Mesenchymal stem cell (in vitro differentiated cells and primary cell): ENCODE measurements around the gene RPLP2.
A peak's percentile ranks its signal among the peaks of the same experiment; 100 is the strongest.

ENCODE experiments used
- DNase-seq: peaks from one replicate; pipeline ENCODE4 v3.0.0-alpha.2; 2013
- H2AFZ ChIP-seq: one replicate; pipeline ENCODE4 v1.6.1; 2013; ENCODE audit warnings: low read depth, mild to moderate bottlenecking, control low read depth, inconsistent platforms, low read length, moderate library complexity
- H2AK5ac ChIP-seq: 2 replicates; pipeline ENCODE4 v1.6.1; 2013; ENCODE audit warnings: low read length, moderate library complexity, mild to moderate bottlenecking, inconsistent platforms; ENCODE audit not compliant: severe bottlenecking
- H2BK120ac ChIP-seq: one replicate; pipeline ENCODE4 v1.6.1; 2013; ENCODE audit warnings: low read depth, mild to moderate bottlenecking, inconsistent platforms, low read length, moderate library complexity
- H2BK12ac ChIP-seq, 2 experiments: one replicate each; pipeline ENCODE4 v1.6.1; 2013; ENCODE audit warnings: inconsistent platforms in 2 of 2, low read length in 2 of 2, mild to moderate bottlenecking in 2 of 2, moderate library complexity in 2 of 2, control low read depth in 1 of 2
- H2BK15ac ChIP-seq: one replicate; pipeline ENCODE4 v1.6.1; 2013; ENCODE audit warnings: mild to moderate bottlenecking, low read depth, inconsistent platforms; ENCODE audit not compliant: poor library complexity, severe bottlenecking
- H2BK5ac ChIP-seq: 2 replicates; pipeline ENCODE4 v1.6.1; 2013; ENCODE audit warnings: low read depth, mild to moderate bottlenecking, low read length, control low read depth, inconsistent platforms; ENCODE audit not compliant: poor library complexity, severe bottlenecking
- H3K14ac ChIP-seq, 2 experiments: one replicate each; pipeline ENCODE4 v1.6.1; 2013; ENCODE audit warnings: inconsistent platforms in 2 of 2, low read length in 2 of 2, control low read depth in 1 of 2, mild to moderate bottlenecking in 1 of 2, moderate library complexity in 1 of 2
- H3K18ac ChIP-seq, 2 experiments: one replicate each; pipeline ENCODE4 v1.6.1; 2013; ENCODE audit warnings: inconsistent platforms in 2 of 2, low read length in 2 of 2, control low read depth in 1 of 2, low read depth in 1 of 2, mild to moderate bottlenecking in 1 of 2
- H3K23ac ChIP-seq, 2 experiments: one replicate each; pipeline ENCODE4 v1.6.1; 2013; ENCODE audit warnings: inconsistent platforms in 2 of 2, low read length in 2 of 2, mild to moderate bottlenecking in 2 of 2, moderate library complexity in 2 of 2, control low read depth in 1 of 2
- H3K27ac ChIP-seq: 2 replicates; pipeline ENCODE4 v1.5.1; 2013; ENCODE audit warnings: mild to moderate bottlenecking, moderate library complexity, low read length, control low read depth, inconsistent platforms; ENCODE audit not compliant: poor library complexity, severe bottlenecking
- H3K27me3 ChIP-seq, 2 experiments: 2 replicates each; pipeline versions ENCODE4 v1.6.1 to v1.7.0; 2013; ENCODE audit warnings: low read length in 2 of 2, mild to moderate bottlenecking in 2 of 2, moderate library complexity in 2 of 2, control low read depth in 1 of 2, inconsistent platforms in 1 of 2; ENCODE audit not compliant: control insufficient read depth in 1 of 2, insufficient read depth in 1 of 2
- H3K36me3 ChIP-seq, 2 experiments: 2 replicates each; pipeline versions ENCODE4 v1.6.1 to v1.7.0; 2013; ENCODE audit warnings: low read length in 2 of 2, control low read depth in 1 of 2, inconsistent platforms in 1 of 2, low read depth in 1 of 2, mild to moderate bottlenecking in 1 of 2; ENCODE audit not compliant: insufficient read depth in 2 of 2, control insufficient read depth in 1 of 2
- H3K4ac ChIP-seq, 2 experiments: one replicate each; pipeline ENCODE4 v1.6.1; 2013; ENCODE audit warnings: inconsistent platforms in 2 of 2, low read length in 2 of 2, mild to moderate bottlenecking in 2 of 2, moderate library complexity in 2 of 2, control low read depth in 1 of 2, low read depth in 1 of 2
- H3K4me1 ChIP-seq: 2 replicates; pipeline ENCODE4 v1.6.1; 2013; ENCODE audit warnings: low read depth, low read length, control low read depth; ENCODE audit not compliant: control insufficient read depth, insufficient read depth
- H3K4me2 ChIP-seq: 2 replicates; pipeline ENCODE4 v1.6.1; 2013; ENCODE audit warnings: low read length, mild to moderate bottlenecking, inconsistent platforms; ENCODE audit not compliant: poor library complexity, severe bottlenecking
- H3K4me3 ChIP-seq, 2 experiments: 2 replicates each; pipeline versions ENCODE4 v1.5.1 to v1.7.0; 2013; ENCODE audit warnings: low read length in 2 of 2, mild to moderate bottlenecking in 2 of 2, control low read depth in 1 of 2, low read depth in 1 of 2; ENCODE audit not compliant: insufficient read depth in 1 of 2
- H3K79me1 ChIP-seq: replicated peaks from 2 replicates; pipeline ENCODE4 v1.6.1; 2013; ENCODE audit warnings: mild to moderate bottlenecking, control low read depth, low read length, inconsistent platforms; ENCODE audit not compliant: poor library complexity, severe bottlenecking
- H3K9ac ChIP-seq: 2 replicates; pipeline ENCODE4 v1.7.0; 2013; ENCODE audit warnings: mild to moderate bottlenecking, low read length, moderate library complexity
- H3K9me3 ChIP-seq: 2 replicates; pipeline ENCODE4 v1.7.0; 2013; ENCODE audit warnings: mild to moderate bottlenecking, low read length; ENCODE audit not compliant: control insufficient read depth
- H4K8ac ChIP-seq: one replicate; pipeline ENCODE4 v1.6.1; 2013; ENCODE audit warnings: inconsistent platforms, mild to moderate bottlenecking, low read length, moderate library complexity
- H4K91ac ChIP-seq: one replicate; pipeline ENCODE4 v1.6.1; 2013; ENCODE audit warnings: mild to moderate bottlenecking, low read length, inconsistent platforms
- WGBS: methylation state at CpG from one replicate; pipeline ENCODE4 v1.1.7; 2013; ENCODE audit warnings: mixed read lengths; 5-methylcytosine and 5-hydroxymethylcytosine counted together

The RPLP2 gene

GRCh38 chr11:832529-833113, 22.9 kb downstream of the RPLP2 start, which contains the start of gene CD151:
CD151 (plus strand) TSS chr11:832952; CDS start chr11:836070, 3,118 bp downstream.
- Histone ChIP-seq H3K4me1 (peaks cover 78% of the 10 kb centered on the region), H3K4ac (peak within 1 kb of the TSS; percentile 90 to 94), H4K8ac (peak within 1 kb of the TSS; percentile 73), H3K27me3 (peaks cover 0 to 8% of the 10 kb centered on the region in 2 experiments), H2BK12ac (peak within 1 kb of the TSS; percentile 12 to 86), H3K79me1 (no peaks in the 10 kb centered on the region), H3K9me3 (no peaks in the 10 kb centered on the region), H3K36me3 (peaks cover 16 to 19% of the 10 kb centered on the region in 2 experiments), H3K14ac (peak within 1 kb of the TSS in 1 of 2 experiments; percentile 91), H2AFZ (peak within 1 kb of the TSS; percentile 90), H2BK5ac (peak within 1 kb of the TSS; percentile 88), H2BK15ac (peak within 1 kb of the TSS; percentile 78), H4K91ac (peak within 1 kb of the TSS; percentile 86), H3K18ac (peak within 1 kb of the TSS; percentile 78 to 94), H3K4me2 (peak within 1 kb of the TSS; percentile 83), H2BK120ac (peak within 1 kb of the TSS; percentile 84), H3K4me3 (peak within 1 kb of the TSS; percentile 73 to 82), H3K9ac (peak within 1 kb of the TSS; percentile 93), H3K27ac (peak within 1 kb of the TSS; percentile 98), H2AK5ac (peak within 1 kb of the TSS; percentile 70), H3K23ac (peak within 1 kb of the TSS in 1 of 2 experiments; percentile 87)
- WGBS: under 1% methylated on average over 21 of the region's 67 CpGs
- peak; percentile 64 for DNase-seq

GRCh38 chr11:833114-833791, 23.5 kb downstream of the RPLP2 start:
- H2BK120ac ChIP-seq: peak overlapping the region; percentile 84
- H2AK5ac ChIP-seq: peak overlapping the region; percentile 70
- under 1% methylated on average over 53 of the region's 55 CpGs for WGBS

GRCh38 chr11:833849-834311, 24.1 kb downstream of the RPLP2 start:
- Histone ChIP-seq H3K18ac (peak overlapping the region; percentile 18 to 90), H4K91ac (no peak overlapping the region), H2BK12ac (peak overlapping the region in 1 of 2 experiments; percentile 80), H2BK5ac (peak overlapping the region; percentile 88), H3K4me1 (peaks cover 77% of the 10 kb centered on the region), H3K4me3 (peak overlapping the region; percentile 73 to 82), H3K27me3 (peaks cover 0 to 3% of the 10 kb centered on the region in 2 experiments), H3K4ac (peak overlapping the region in 1 of 2 experiments; percentile 94), H2AFZ (no peak overlapping the region), H2BK15ac (no peak overlapping the region), H3K9ac (peak overlapping the region; percentile 93), H3K27ac (peak overlapping the region; percentile 98), H4K8ac (no peak overlapping the region), H3K79me1 (no peaks in the 10 kb centered on the region), H2AK5ac (peak overlapping the region; percentile 70), H3K9me3 (no peaks in the 10 kb centered on the region), H3K14ac (peak overlapping the region in 1 of 2 experiments; percentile 88), H3K4me2 (peak overlapping the region; percentile 83), H3K23ac (peak overlapping the region in 1 of 2 experiments; percentile 87), H3K36me3 (peaks cover 28 to 32% of the 10 kb centered on the region in 2 experiments), H2BK120ac (no peak overlapping the region)
- WGBS: 37% methylated on average over 8 of the region's 9 CpGs
- no peak for DNase-seq

More at GRCh38 chr11:833114-833791, 23.5 kb downstream of the RPLP2 start:
- H3K4ac ChIP-seq: peak overlapping the region; percentile 31 to 94
- H2BK5ac ChIP-seq: peak overlapping the region; percentile 88
- H3K23ac ChIP-seq: peak overlapping the region in 1 of 2 experiments; percentile 87
- peaks cover 21 to 26% of the 10 kb centered on the region in 2 experiments for H3K36me3 ChIP-seq
- peak overlapping the region; percentile 73 to 82 for H3K4me3 ChIP-seq
- H4K91ac ChIP-seq: peak overlapping the region; percentile 65
- H3K14ac ChIP-seq: peak overlapping the region in 1 of 2 experiments; percentile 88
- peak; percentile 65 for DNase-seq
- peak overlapping the region; percentile 93 for H3K9ac ChIP-seq
- H2BK15ac ChIP-seq: peak overlapping the region; percentile 78
- no peaks in the 10 kb centered on the region for H3K79me1 ChIP-seq
- H4K8ac ChIP-seq: peak overlapping the region; percentile 46
- H3K4me1 ChIP-seq: peaks cover 77% of the 10 kb centered on the region
- H3K27ac ChIP-seq: peak overlapping the region; percentile 98
- peak overlapping the region; percentile 83 for H3K4me2 ChIP-seq
- peaks cover 0 to 3% of the 10 kb centered on the region in 2 experiments for H3K27me3 ChIP-seq
- H3K18ac ChIP-seq: peak overlapping the region; percentile 78 to 90
- peak overlapping the region in 1 of 2 experiments; percentile 80 for H2BK12ac ChIP-seq
- no peak overlapping the region for H2AFZ ChIP-seq
- H3K9me3 ChIP-seq: no peaks in the 10 kb centered on the region
